MCF 10A (cell line): ENCODE data around the gene APBA2. TPM values are rescaled to one million over a fixed set of nuclear protein-coding genes. Genes with fewer than 3 reads are reported as not detected.

Experiments
- BruUV-seq: library from RNA; stranded (reverse); fragments of 400-500 nt; replicated peaks from 2 replicates; lab custom pipeline; 2021; lab: Mats Ljungman, UMichigan
- CTCF ChIA-PET: fragments of 300-600 bp; sonication (Branson Sonifier 250); formaldehyde crosslinking; extraction: SDS; loops from one replicate; lab custom pipeline; 2021; ENCODE audit warnings: antibody characterized with exemption, inconsistent platforms; lab: Yijun Ruan, JAX
- POLR2A ChIA-PET: fragments of 300-600, 350-650 bp; sonication (Branson Sonifier 250); formaldehyde crosslinking; extraction: SDS; loops from one replicate; lab custom pipeline; 2020; ENCODE audit warnings: antibody characterized with exemption, inconsistent platforms; lab: Yijun Ruan, JAX
- DNase-seq: peaks from one replicate; pipeline ENCODE4 v3.0.0-alpha.2; 2018; ENCODE audit not compliant: unreplicated experiment
- H3K27ac Mint-ChIP-seq: one replicate; pipeline ENCODE4 v1.8.0; 2022; ENCODE audit warnings: mild to moderate bottlenecking, low read depth, mixed read lengths; ENCODE audit not compliant: unreplicated experiment
- H3K27me3 Mint-ChIP-seq: one replicate; pipeline ENCODE4 v1.8.0; 2022; ENCODE audit warnings: mixed read lengths; ENCODE audit not compliant: insufficient read depth, unreplicated experiment
- H3K36me3 Mint-ChIP-seq: one replicate; pipeline ENCODE4 v1.8.0; 2022; ENCODE audit warnings: mild to moderate bottlenecking, moderate library complexity, mixed read lengths; ENCODE audit not compliant: insufficient read depth, unreplicated experiment
- H3K4me1 Mint-ChIP-seq: one replicate; pipeline ENCODE4 v1.8.0; 2022; ENCODE audit warnings: mixed read lengths; ENCODE audit not compliant: insufficient read depth, unreplicated experiment
- H3K4me3 Mint-ChIP-seq: one replicate; pipeline ENCODE4 v1.8.0; 2022; ENCODE audit warnings: mild to moderate bottlenecking, moderate library complexity, mixed read lengths; ENCODE audit not compliant: unreplicated experiment
- H3K9me3 Mint-ChIP-seq: one replicate; pipeline ENCODE4 v1.8.0; 2022; ENCODE audit warnings: mixed read lengths; ENCODE audit not compliant: unreplicated experiment
- intact Hi-C: fragments of 100-400 bp; cut with micrococcal nuclease; formaldehyde crosslinking; loops from 2 replicates; pipeline ENCODE4 v1.14.1; 2022
- total RNA-seq: library from RNA; stranded (reverse); gene quantifications from 2 replicates; pipeline ENCODE4 v1.2.3, GENCODE V29; 2022
- TF ChIP-seq, protein P1 (sequence below): fragments of 200-600 bp; IDR thresholded peaks from one replicate; pipeline ENCODE4 v1.8.0; 2022; ENCODE audit warnings: antibody characterized with exemption, mild to moderate bottlenecking; ENCODE audit not compliant: unreplicated experiment

Gene APBA2
- total RNA-seq, 1 experiment from 2014 or later = not detected

DNA sequence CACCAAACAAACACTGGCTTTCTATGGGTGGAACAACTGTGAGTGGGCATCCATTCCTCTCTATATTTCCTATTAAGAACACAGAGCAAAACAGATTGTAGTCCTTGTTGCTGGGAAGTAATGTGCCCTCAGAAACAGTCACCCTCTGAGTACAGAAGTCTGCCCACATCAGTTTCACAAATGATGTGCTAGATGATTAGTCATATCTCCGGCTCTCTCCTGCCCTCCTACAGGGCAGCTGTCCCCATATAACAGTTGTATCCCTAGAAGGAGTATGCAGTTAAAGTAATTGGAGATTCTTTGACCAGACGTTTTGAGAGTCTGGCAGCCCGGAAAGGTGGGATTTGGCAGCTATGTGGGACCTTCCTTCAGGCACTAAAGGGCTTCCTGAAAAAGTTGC lies 159.9 kb downstream of the APBA2 start:
- Mint-ChIP-seq H3K36me3 (no peaks in the 10 kb centered on the region), H3K9me3 (no peaks in the 10 kb centered on the region), H3K4me1 (no peaks in the 10 kb centered on the region), H3K4me3 (no peak overlapping the region), H3K27ac (no peak overlapping the region), H3K27me3 (no peaks in the 10 kb centered on the region)
- CTCF ChIA-PET = no interaction called here
- no TSS peak for BruUV-seq
- TF ChIP-seq, protein P1, sequence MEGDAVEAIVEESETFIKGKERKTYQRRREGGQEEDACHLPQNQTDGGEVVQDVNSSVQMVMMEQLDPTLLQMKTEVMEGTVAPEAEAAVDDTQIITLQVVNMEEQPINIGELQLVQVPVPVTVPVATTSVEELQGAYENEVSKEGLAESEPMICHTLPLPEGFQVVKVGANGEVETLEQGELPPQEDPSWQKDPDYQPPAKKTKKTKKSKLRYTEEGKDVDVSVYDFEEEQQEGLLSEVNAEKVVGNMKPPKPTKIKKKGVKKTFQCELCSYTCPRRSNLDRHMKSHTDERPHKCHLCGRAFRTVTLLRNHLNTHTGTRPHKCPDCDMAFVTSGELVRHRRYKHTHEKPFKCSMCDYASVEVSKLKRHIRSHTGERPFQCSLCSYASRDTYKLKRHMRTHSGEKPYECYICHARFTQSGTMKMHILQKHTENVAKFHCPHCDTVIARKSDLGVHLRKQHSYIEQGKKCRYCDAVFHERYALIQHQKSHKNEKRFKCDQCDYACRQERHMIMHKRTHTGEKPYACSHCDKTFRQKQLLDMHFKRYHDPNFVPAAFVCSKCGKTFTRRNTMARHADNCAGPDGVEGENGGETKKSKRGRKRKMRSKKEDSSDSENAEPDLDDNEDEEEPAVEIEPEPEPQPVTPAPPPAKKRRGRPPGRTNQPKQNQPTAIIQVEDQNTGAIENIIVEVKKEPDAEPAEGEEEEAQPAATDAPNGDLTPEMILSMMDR = no peak
- DNase-seq = no peak
- intact Hi-C loops = no loop called here
- POLR2A ChIA-PET = no interaction called here

DNA sequence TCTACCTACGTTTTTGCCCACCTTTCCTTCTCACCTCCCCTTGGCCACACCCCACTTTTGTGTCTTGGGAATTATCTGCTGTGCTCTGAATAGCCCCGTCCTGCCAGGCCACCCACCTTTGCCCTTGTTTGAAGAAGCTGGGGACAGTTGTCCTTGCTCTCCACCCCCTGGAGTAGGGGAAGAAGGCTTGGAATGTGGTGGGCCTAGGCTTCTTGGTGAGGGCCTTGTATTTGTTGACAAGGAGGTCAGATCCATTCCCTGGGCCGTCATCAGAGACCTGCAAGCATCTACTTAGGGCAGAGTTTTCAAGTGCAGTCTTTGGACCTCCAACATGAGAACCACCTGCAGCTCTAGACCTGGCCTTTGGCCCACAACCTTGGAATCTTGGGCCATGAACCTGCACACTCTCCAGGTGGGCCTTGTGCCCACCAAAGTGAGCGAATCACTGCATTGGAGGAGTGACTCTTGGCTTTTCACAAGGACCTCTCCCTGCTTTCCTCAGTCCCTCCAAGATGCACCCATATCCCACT lies 160.6 kb downstream of the APBA2 start:
- TF ChIP-seq, protein P1 = no peak
- Mint-ChIP-seq H3K27me3 (no peaks in the 10 kb centered on the region), H3K9me3 (no peaks in the 10 kb centered on the region), H3K4me1 (no peaks in the 10 kb centered on the region), H3K36me3 (no peaks in the 10 kb centered on the region), H3K27ac (no peak overlapping the region), H3K4me3 (no peak overlapping the region)
- CTCF ChIA-PET = no interaction called here
- POLR2A ChIA-PET = no interaction called here
- intact Hi-C loops = no loop called here
- no TSS peak for BruUV-seq
- no peak for DNase-seq

DNA sequence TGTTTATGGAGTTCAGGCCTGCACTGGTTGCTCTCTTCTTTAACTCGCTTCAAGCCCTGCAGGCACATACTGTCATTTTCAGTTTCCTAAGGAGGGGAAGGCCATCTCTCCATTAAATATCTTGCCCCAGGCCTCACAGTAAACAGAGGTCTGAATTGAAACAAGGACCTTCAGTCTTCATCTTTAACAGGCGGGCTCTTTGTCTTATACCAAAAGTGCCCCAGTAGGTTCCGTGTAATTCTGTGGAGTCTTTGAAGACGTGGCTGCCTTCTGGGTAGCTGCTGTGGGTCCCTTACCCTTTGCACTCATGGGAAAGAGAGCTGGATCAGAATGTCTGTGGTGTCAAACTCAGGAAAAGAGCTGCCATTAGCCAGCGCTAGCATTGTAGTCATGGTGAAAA lies 161.2 kb downstream of the APBA2 start:
- TF ChIP-seq, protein P1 = no peak
- no peaks in the 10 kb centered on the region for H3K27me3 Mint-ChIP-seq
- no peak overlapping the region for H3K4me3 Mint-ChIP-seq
- POLR2A ChIA-PET = no interaction called here
- no peaks in the 10 kb centered on the region for H3K36me3 Mint-ChIP-seq
- no peaks in the 10 kb centered on the region for H3K4me1 Mint-ChIP-seq
- H3K27ac Mint-ChIP-seq = no peak overlapping the region
- BruUV-seq = no TSS peak
- intact Hi-C loops = no loop called here
- CTCF ChIA-PET = interaction anchor here (0.6 kb wide), 1 partner anchor 318 kb away, joined by 3 read pairs; no protein-coding TSS in a partner anchor
- DNase-seq = no peak
- no peaks in the 10 kb centered on the region for H3K9me3 Mint-ChIP-seq

DNA sequence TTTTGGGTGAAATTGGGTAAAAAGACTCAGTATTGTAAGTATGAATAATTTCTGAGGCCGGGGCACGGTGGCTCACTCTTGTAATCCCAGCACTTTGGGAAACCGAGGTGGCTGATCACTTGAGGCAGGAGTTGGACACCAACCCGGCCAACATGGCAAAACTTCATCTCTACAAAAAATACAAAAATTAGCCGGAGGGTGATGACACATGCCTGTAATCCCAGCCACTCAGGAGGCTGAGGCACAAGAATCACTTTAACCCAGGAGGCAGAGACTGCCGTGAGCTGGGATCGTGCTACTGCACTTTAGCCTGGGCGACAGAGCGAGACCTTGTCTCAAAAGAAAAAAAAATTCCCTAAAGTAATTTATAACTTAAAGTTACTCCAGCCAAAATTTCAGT lies 162.2 kb downstream of the APBA2 start:
- POLR2A ChIA-PET = no interaction called here
- no TSS peak for BruUV-seq
- TF ChIP-seq, protein P1 = no peak

More for the DNA sequence above, 162.2 kb downstream of the APBA2 start:
- Mint-ChIP-seq H3K4me3 (no peak overlapping the region), H3K4me1 (no peaks in the 10 kb centered on the region), H3K9me3 (no peaks in the 10 kb centered on the region), H3K27ac (no peak overlapping the region), H3K36me3 (no peaks in the 10 kb centered on the region), H3K27me3 (no peaks in the 10 kb centered on the region)
- CTCF ChIA-PET = no interaction called here
- intact Hi-C loops = no loop called here
- no peak for DNase-seq
